BE2C (cell line): ENCODE measurements around the gene CFAP92.

Experiments
- DNase-seq: peaks from one replicate; pipeline ENCODE4 v3.0.0-alpha.2; 2020
- H3K27me3 ChIP-seq: fragments of 250-450 bp; sonication (Bioruptor Pico); 2 replicates; pipeline ENCODE4 v1.5.1; 2020; ENCODE audit warnings: mild to moderate bottlenecking
- H3K36me3 ChIP-seq: fragments of 250-450 bp; sonication (Bioruptor Pico); 2 replicates; pipeline ENCODE4 v1.5.1; 2020; ENCODE audit warnings: mild to moderate bottlenecking
- H3K4me1 ChIP-seq: fragments of 250-450 bp; sonication (Bioruptor Pico); 2 replicates; pipeline ENCODE4 v1.5.1; 2020
- H3K4me3 ChIP-seq: 2 replicates; pipeline ENCODE4 v1.5.1; 2011; ENCODE audit warnings: low read depth, low read length
- H3K9me3 ChIP-seq: fragments of 250-450 bp; sonication (Bioruptor Pico); 2 replicates; pipeline ENCODE4 v1.5.1; 2020
- TF ChIP-seq, protein P1 (sequence below): IDR thresholded peaks from 2 replicates; pipeline ENCODE4 v1.5.1; 2012; ENCODE audit warnings: mild to moderate bottlenecking, low read depth, low read length

Gene CFAP92

DNA sequence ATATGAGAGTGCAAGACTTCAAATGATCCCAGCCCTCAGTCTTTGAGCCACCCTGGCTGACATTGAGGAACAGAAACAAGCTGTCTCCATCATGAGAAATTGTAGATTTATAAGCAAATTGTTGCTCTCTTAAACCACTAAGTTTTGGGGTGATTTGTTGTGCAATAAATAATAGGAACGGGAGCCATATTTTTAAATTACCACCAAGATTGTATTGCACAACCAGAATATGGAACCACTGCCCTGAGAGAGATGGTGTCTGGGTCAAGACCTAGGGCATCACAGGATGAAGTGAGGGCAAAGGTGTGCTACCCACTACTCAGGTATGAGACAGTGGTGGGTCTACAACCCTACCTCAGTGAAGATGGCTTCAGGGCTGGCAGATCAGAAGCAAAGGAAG is 2.3 kb upstream of the CFAP92 start:
- TF ChIP-seq, protein P1, sequence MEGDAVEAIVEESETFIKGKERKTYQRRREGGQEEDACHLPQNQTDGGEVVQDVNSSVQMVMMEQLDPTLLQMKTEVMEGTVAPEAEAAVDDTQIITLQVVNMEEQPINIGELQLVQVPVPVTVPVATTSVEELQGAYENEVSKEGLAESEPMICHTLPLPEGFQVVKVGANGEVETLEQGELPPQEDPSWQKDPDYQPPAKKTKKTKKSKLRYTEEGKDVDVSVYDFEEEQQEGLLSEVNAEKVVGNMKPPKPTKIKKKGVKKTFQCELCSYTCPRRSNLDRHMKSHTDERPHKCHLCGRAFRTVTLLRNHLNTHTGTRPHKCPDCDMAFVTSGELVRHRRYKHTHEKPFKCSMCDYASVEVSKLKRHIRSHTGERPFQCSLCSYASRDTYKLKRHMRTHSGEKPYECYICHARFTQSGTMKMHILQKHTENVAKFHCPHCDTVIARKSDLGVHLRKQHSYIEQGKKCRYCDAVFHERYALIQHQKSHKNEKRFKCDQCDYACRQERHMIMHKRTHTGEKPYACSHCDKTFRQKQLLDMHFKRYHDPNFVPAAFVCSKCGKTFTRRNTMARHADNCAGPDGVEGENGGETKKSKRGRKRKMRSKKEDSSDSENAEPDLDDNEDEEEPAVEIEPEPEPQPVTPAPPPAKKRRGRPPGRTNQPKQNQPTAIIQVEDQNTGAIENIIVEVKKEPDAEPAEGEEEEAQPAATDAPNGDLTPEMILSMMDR = no peak
- no peak for DNase-seq
- peaks cover 39% of the 10 kb centered on the region for H3K27me3 ChIP-seq

GRCh38 chr3:128995737-128996136 is 1.9 kb upstream of the CFAP92 start:
- H3K4me1 ChIP-seq = peaks cover 2% of the 10 kb centered on the region; the same call in 1 of the 2 replicates

More for the DNA sequence above, 2.3 kb upstream of the CFAP92 start:
- Histone ChIP-seq H3K4me1 (peaks cover 2% of the 10 kb centered on the region; the same call in 1 of the 2 replicates), H3K4me3 (no peak overlapping the region), H3K36me3 (no peaks in the 10 kb centered on the region), H3K9me3 (no peaks in the 10 kb centered on the region)

GRCh38 chr3:128994581-128995546 is 988 bp upstream of the CFAP92 start:
- Histone ChIP-seq H3K36me3 (no peaks in the 10 kb centered on the region), H3K27me3 (peaks cover 26% of the 10 kb centered on the region), H3K9me3 (no peaks in the 10 kb centered on the region), H3K4me3 (no peak overlapping the region), H3K4me1 (peaks cover 2% of the 10 kb centered on the region; the same call in 1 of the 2 replicates)
- TF ChIP-seq, protein P1 = no peak
- no peak for DNase-seq

More at GRCh38 chr3:128995737-128996136, 1.9 kb upstream of the CFAP92 start:
- Histone ChIP-seq H3K9me3 (no peaks in the 10 kb centered on the region), H3K27me3 (peaks cover 35% of the 10 kb centered on the region), H3K4me3 (no peak overlapping the region), H3K36me3 (no peaks in the 10 kb centered on the region)
- DNase-seq = no peak
- TF ChIP-seq, protein P1 = no peak

DNA sequence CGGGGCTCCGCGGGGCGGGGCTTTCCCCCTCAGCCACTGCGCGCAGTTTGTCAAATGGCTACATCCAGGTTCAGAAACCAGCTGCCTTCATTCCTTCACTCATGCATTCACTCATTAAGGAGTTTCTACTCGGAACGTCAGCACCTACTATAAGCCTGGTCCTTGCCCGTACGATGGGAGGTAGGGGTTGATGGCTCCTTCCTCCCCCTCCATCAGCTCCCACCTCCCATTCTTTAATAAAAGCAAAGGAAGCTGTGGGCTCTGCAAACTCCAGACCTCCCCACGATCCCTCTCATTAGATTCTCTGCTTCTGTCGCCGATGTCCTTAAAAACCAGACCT is 267 bp upstream of the CFAP92 start:
- no peaks in the 10 kb centered on the region for H3K36me3 ChIP-seq
- no peak for DNase-seq
- peak overlapping the region; percentile 61 for H3K4me3 ChIP-seq
- TF ChIP-seq, protein P1 = no peak
- peaks cover 19% of the 10 kb centered on the region for H3K27me3 ChIP-seq
- peaks cover 2% of the 10 kb centered on the region; the same call in 1 of the 2 replicates for H3K4me1 ChIP-seq
- H3K9me3 ChIP-seq = no peaks in the 10 kb centered on the region

- no peaks in the 10 kb centered on the region for H3K36me3 ChIP-seq
- no peak for DNase-seq
- peaks cover 9% of the 10 kb centered on the region for H3K27me3 ChIP-seq
- TF ChIP-seq, protein P1 = no peak
- H3K9me3 ChIP-seq = no peaks in the 10 kb centered on the region
- H3K4me3 ChIP-seq = no peak overlapping the region
- peaks cover 2% of the 10 kb centered on the region; the same call in 1 of the 2 replicates for H3K4me1 ChIP-seq
Measured at GRCh38 chr3:128992926-128993460, 883 bp downstream of the CFAP92 start.

DNA sequence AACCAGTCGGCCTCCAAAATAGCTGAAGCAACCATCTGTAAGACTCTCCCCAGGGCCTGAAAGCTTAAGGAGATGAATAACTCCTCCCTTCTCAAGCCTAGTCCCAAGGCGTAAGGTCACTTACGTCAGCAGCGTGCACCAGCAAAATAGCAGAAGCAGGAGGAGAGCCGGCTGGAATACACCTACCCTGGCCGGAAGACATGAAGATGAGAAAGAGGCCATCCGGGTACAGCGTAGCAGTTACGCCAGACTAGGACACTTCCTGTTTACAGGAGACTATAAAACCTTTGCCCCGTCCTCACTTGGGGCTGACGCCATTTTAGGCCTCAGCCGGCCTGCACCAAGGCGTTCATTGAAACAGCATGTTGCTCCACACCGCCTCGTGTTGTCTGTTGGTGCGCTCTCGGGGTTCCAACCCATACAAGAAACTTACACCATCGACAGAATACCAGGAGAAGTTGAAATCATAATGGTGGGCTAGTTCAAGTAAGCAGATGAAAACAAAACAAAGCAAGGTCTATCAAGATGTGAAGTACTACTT is 2.5 kb downstream of the CFAP92 start:
- no peak overlapping the region for H3K4me3 ChIP-seq
- no peaks in the 10 kb centered on the region for H3K9me3 ChIP-seq
- peaks cover 4% of the 10 kb centered on the region; the same call in 1 of the 2 replicates for H3K27me3 ChIP-seq
- TF ChIP-seq, protein P1 = no peak
- no peaks in the 10 kb centered on the region for H3K36me3 ChIP-seq
- H3K4me1 ChIP-seq = peaks cover 2% of the 10 kb centered on the region; the same call in 1 of the 2 replicates
- no peak for DNase-seq
